HL-60 (cell line): Measurements from ENCODE around the gene C5orf52.

Source experiments
- DNase-seq, 2 experiments: peaks; one replicate each; pipeline ENCODE4 v3.0.0-alpha.2; 2010 to 2020; ENCODE audit warnings: low read depth in 1 of 2, low spot score in 1 of 2
- H3K27ac ChIP-seq: fragments of 250-450 bp; sonication (Bioruptor Pico); replicated peaks from 2 replicates; pipeline ENCODE4 v1.5.1; 2020; ENCODE audit warnings: mild to moderate bottlenecking, moderate library complexity
- H3K27me3 ChIP-seq: fragments of 250-450 bp; sonication (Bioruptor Pico); 2 replicates; pipeline ENCODE4 v1.5.1; 2021; ENCODE audit warnings: mild to moderate bottlenecking, moderate library complexity; ENCODE audit not compliant: insufficient read depth, poor library complexity, severe bottlenecking
- H3K4me3 ChIP-seq: replicated peaks from 2 replicates; pipeline ENCODE4 v1.5.1; 2011; ENCODE audit warnings: mild to moderate bottlenecking, control low read depth, low read length; ENCODE audit not compliant: insufficient read depth
- GABPA ChIP-seq: IDR thresholded peaks from 2 replicates; pipeline ENCODE4 v1.6.1; 2012; ENCODE audit warnings: low read depth
- POLR2AphosphoS5 ChIP-seq: IDR thresholded peaks from 2 replicates; pipeline ENCODE4 v1.6.1; 2012; ENCODE audit warnings: low read depth
- SPI1 ChIP-seq: IDR thresholded peaks from 2 replicates; pipeline ENCODE4 v1.6.1; 2012; ENCODE audit warnings: low read depth, mild to moderate bottlenecking, borderline replicate concordance
- TF ChIP-seq, protein P1 (sequence below): IDR thresholded peaks from one replicate; pipeline ENCODE4 v1.5.1; 2011; ENCODE audit warnings: low read length, control low read depth, inconsistent platforms; ENCODE audit not compliant: insufficient read depth
- TF ChIP-seq, protein P2 (sequence below): IDR thresholded peaks from 2 replicates; pipeline ENCODE4 v1.6.1; 2012; ENCODE audit warnings: low read depth; ENCODE audit not compliant: insufficient replicate concordance

The C5orf52 gene

DNA sequence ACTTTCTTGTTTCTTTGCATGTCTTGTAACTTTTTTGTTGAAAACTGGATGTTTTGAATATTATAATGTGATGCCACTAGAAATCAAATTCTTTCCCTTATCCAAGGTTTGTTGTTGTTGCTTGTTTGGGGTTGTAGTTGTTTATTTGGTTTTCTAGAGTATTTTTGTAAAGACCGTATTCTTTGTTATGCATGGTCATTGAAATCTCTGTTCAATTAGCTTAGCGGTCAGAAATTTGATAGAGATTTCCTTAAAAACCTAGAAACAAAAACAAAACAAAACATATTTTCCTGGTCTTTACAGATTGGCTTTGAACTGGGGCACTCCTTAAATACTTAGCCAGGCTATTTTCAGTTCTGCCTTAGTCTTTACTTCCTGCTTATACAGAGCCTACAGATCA lies 41.0 kb upstream of the C5orf52 start:
- DNase-seq = no peak
- TF ChIP-seq, protein P1, sequence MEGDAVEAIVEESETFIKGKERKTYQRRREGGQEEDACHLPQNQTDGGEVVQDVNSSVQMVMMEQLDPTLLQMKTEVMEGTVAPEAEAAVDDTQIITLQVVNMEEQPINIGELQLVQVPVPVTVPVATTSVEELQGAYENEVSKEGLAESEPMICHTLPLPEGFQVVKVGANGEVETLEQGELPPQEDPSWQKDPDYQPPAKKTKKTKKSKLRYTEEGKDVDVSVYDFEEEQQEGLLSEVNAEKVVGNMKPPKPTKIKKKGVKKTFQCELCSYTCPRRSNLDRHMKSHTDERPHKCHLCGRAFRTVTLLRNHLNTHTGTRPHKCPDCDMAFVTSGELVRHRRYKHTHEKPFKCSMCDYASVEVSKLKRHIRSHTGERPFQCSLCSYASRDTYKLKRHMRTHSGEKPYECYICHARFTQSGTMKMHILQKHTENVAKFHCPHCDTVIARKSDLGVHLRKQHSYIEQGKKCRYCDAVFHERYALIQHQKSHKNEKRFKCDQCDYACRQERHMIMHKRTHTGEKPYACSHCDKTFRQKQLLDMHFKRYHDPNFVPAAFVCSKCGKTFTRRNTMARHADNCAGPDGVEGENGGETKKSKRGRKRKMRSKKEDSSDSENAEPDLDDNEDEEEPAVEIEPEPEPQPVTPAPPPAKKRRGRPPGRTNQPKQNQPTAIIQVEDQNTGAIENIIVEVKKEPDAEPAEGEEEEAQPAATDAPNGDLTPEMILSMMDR = no peak
- TF ChIP-seq POLR2AphosphoS5 (no peak), GABPA (no peak), SPI1 (no peak)
- TF ChIP-seq, protein P2, sequence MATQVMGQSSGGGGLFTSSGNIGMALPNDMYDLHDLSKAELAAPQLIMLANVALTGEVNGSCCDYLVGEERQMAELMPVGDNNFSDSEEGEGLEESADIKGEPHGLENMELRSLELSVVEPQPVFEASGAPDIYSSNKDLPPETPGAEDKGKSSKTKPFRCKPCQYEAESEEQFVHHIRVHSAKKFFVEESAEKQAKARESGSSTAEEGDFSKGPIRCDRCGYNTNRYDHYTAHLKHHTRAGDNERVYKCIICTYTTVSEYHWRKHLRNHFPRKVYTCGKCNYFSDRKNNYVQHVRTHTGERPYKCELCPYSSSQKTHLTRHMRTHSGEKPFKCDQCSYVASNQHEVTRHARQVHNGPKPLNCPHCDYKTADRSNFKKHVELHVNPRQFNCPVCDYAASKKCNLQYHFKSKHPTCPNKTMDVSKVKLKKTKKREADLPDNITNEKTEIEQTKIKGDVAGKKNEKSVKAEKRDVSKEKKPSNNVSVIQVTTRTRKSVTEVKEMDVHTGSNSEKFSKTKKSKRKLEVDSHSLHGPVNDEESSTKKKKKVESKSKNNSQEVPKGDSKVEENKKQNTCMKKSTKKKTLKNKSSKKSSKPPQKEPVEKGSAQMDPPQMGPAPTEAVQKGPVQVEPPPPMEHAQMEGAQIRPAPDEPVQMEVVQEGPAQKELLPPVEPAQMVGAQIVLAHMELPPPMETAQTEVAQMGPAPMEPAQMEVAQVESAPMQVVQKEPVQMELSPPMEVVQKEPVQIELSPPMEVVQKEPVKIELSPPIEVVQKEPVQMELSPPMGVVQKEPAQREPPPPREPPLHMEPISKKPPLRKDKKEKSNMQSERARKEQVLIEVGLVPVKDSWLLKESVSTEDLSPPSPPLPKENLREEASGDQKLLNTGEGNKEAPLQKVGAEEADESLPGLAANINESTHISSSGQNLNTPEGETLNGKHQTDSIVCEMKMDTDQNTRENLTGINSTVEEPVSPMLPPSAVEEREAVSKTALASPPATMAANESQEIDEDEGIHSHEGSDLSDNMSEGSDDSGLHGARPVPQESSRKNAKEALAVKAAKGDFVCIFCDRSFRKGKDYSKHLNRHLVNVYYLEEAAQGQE = no peak
- no peaks in the 10 kb centered on the region for H3K27me3 ChIP-seq
- no peak overlapping the region for H3K27ac ChIP-seq
- H3K4me3 ChIP-seq = no peak overlapping the region

DNA sequence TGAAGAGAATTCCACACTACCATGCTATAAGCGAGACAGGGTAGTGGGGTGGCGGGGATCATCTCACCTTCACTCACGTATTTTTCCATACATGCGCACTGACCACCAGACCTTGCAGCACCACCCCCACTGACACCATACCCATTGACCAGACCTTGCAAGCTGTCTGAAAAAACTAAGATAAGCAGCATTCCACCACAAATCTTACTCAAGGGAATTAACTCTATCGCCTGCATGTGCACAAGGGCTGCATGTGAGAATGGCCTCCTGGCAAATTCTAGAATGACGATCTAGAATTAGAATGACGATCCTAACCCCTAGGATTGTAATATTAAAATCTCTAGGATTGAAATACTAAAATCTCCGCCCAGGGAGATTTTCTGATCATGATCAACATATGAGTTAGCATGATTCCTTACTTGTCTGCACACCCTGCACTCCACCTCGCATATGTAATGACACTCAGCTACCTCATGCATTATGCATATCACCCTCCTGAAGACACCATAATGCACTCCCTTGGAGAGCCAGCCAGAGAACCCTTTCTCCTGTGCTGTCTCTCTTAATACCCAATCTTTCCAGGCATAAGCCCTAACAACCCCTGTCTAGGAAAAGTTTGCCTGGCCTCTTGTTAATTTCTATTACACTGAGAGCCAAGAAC lies 30.8 kb upstream of the C5orf52 start:
- Histone ChIP-seq H3K27me3 (no peaks in the 10 kb centered on the region), H3K4me3 (no peak overlapping the region), H3K27ac (no peak overlapping the region)
- TF ChIP-seq SPI1 (no peak), GABPA (no peak), POLR2AphosphoS5 (no peak)
- TF ChIP-seq, protein P1 = no peak
- TF ChIP-seq, protein P2 = no peak
- no peak for DNase-seq

DNA sequence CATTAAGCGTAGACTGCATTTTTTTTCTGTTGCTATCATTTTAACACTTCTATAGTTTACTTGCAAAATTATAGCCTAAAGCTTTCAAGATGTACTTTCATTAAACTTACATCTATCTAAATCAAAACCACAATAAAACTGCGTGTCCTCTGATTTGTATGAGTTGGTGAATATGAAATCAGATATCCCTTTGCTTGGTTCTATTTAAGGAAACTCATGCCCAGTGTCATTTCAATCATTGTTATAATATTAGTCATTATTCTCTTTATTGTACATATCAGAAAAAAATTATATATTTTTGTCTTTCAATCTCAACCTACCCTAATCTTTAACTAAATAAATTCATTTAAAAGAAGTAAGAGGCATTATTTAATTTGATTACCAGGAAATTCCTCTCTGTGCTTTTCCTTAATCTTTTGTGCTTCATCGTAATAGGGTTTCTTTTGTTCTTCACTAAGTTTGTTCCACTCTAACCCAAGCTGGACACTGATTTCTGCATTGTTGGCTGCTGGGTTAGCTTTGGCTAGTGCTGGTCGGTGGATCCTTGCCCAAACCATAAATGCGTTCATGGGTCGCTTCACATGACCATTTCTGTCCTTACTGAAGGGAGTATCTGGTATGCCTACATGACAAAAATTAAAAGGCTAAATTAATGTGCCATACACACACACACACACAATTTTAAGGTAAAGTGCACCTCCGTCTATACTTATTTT lies 22.9 kb upstream of the C5orf52 start:
- H3K4me3 ChIP-seq = no peak overlapping the region
- peaks cover 4% of the 10 kb centered on the region for H3K27me3 ChIP-seq
- H3K27ac ChIP-seq = no peak overlapping the region
- TF ChIP-seq POLR2AphosphoS5 (no peak), SPI1 (no peak)
- TF ChIP-seq, protein P2 = no peak
- DNase-seq = no peak
